ENCODE results near the gene RANGAP1. TPM values are rescaled to one million over a fixed set of nuclear protein-coding genes. Genes with fewer than 3 reads are reported as not detected.
A peak's percentile ranks its signal among the peaks of the same experiment; 100 is the strongest.

RANGAP1 gene
- total and polyA plus RNA-seq, 2 of the 13 experiments (the other 11 are each of a cell fraction or from before 2014, with no cell fraction given) = 51.8 to 83.9 TPM

- TF ChIP-seq BCL3 (CRISPR knock-in tag; IDR thresholded peaks at IDR 0.05) (no peak), JUNB (CRISPR knock-in tag; IDR thresholded peaks at IDR 0.05; ENCODE audit: borderline replicate concordance) (peak; percentile 92), ZNF296 (CRISPR knock-in tag; conservative IDR thresholded peaks at IDR 0.05) (no peak), ZKSCAN8 (CRISPR knock-in tag; IDR thresholded peaks at IDR 0.05; ENCODE audit: borderline replicate concordance) (peak; percentile 60; the same call in 1 of the 2 replicates), ZNF431 (CRISPR knock-in tag; IDR thresholded peaks at IDR 0.05; ENCODE audit: borderline replicate concordance, low read depth) (no peak), IKZF4 (CRISPR knock-in tag; IDR thresholded peaks at IDR 0.05; ENCODE audit: borderline replicate concordance, low read depth, not compliant biosample characterization) (peak; percentile 43), ZNF20 (CRISPR knock-in tag; IDR thresholded peaks at IDR 0.05) (no peak), SETDB1 (CRISPR knock-in tag; IDR thresholded peaks at IDR 0.05; ENCODE audit: borderline replicate concordance) (no peak), ETS1 (CRISPR knock-in tag; IDR thresholded peaks at IDR 0.05) (no peak), FOXP4 (CRISPR knock-in tag; IDR thresholded peaks at IDR 0.05) (no peak; the same call in none of the 2 replicates), TRIM22 (IDR thresholded peaks at IDR 0.05) (no peak), ZNF569 (CRISPR knock-in tag; IDR thresholded peaks at IDR 0.05; ENCODE audit: borderline replicate concordance) (no peak), BCLAF1 (IDR thresholded peaks at IDR 0.05) (no peak), PTBP1 (IDR thresholded peaks at IDR 0.05; ENCODE audit: low read depth, low read length, poor library complexity, severe bottlenecking) (no peak), ZNF512 (CRISPR knock-in tag; IDR thresholded peaks at IDR 0.05) (no peak), HOXA9 (CRISPR knock-in tag; IDR thresholded peaks at IDR 0.05; ENCODE audit: borderline replicate concordance) (no peak), RORA (CRISPR knock-in tag; IDR thresholded peaks at IDR 0.05) (no peak)
Measured at GRCh38 chr22:41288245-41288946, 2.4 kb upstream of the RANGAP1 start (continued).
